ENCODE data around the gene FOXM1. TPM values are rescaled to one million over a fixed set of nuclear protein-coding genes. Genes with fewer than 3 reads are reported as not detected.

Gene FOXM1, protein sequence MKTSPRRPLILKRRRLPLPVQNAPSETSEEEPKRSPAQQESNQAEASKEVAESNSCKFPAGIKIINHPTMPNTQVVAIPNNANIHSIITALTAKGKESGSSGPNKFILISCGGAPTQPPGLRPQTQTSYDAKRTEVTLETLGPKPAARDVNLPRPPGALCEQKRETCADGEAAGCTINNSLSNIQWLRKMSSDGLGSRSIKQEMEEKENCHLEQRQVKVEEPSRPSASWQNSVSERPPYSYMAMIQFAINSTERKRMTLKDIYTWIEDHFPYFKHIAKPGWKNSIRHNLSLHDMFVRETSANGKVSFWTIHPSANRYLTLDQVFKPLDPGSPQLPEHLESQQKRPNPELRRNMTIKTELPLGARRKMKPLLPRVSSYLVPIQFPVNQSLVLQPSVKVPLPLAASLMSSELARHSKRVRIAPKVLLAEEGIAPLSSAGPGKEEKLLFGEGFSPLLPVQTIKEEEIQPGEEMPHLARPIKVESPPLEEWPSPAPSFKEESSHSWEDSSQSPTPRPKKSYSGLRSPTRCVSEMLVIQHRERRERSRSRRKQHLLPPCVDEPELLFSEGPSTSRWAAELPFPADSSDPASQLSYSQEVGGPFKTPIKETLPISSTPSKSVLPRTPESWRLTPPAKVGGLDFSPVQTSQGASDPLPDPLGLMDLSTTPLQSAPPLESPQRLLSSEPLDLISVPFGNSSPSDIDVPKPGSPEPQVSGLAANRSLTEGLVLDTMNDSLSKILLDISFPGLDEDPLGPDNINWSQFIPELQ
- polyA plus RNA-seq (ENCODE audit: insufficient read length) = 46.4 TPM
- long read RNA-seq, donor 1, partial matches to known transcripts = 5 of 8 reads
- long read RNA-seq, donor 1, other reads (novel, unspliced or antisense) = 0 of 8 reads
- long read RNA-seq, donor 2, partial matches to known transcripts = 39 of 42 reads
- long read RNA-seq, donor 2, other reads (novel, unspliced or antisense) = 0 of 42 reads
- long read RNA-seq, donor 3, partial matches to known transcripts = 0 of 4 reads
- long read RNA-seq, donor 3, other reads (novel, unspliced or antisense) = 0 of 4 reads
- long read RNA-seq, donor 4 = 0 reads
- long read RNA-seq, donor 5, partial matches to known transcripts = 0 of 3 reads
- long read RNA-seq, donor 5, other reads (novel, unspliced or antisense) = 0 of 3 reads
- long read RNA-seq, donor 6, partial matches to known transcripts = 0 of 1 reads
- long read RNA-seq, donor 6, other reads (novel, unspliced or antisense) = 0 of 1 reads
- long read RNA-seq, donor 7, partial matches to known transcripts = 8 of 32 reads
- long read RNA-seq, donor 7, other reads (novel, unspliced or antisense) = 23 of 32 reads
- long read RNA-seq, donor 8 = 0 reads

DNA sequence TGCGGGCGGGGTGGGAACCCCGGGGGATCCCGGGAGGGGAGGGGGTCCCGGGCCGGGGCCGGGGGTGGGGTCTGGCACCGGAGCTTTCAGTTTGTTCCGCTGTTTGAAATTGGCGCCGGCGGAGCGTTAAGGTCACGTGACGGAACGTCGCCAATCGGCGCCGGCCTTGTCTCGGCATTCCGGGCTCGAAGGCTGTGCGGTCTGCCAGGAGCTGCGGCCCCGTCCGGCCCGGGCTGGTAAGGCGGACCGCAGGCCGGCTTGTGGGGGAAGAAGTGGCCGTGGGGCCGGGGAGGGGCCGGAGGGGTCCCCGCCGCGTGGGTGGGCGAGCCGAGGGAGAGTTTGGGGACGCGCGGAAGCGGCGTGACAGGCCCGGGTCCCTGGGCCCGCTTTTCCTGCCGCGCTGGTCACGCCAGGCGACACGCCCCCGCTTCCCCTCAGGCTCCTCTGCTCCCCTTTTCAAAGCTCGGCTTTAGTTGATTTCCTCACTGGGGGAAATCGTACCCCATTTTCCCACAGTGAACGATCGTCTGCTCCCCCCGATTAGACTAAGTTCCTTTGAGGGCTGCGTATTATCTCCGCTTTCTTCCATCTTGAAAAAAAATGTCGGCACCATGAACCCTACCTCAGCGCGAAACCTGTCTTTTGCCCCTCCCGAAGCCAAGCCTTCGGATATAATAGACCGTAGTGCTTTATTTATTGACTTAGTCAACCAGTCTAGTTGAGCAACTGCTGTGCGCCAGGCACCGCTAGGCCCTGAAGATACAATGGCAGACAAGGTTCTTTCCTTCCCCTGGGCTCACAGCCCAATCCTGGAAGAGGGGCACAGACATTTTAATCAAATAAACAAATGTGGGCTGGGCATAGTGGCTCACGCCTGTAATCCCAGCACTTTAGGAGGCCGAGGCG is at the start of gene FOXM1, which contains the start of gene RHNO1:
FOXM1 (minus strand) TSS at position 128 of the 906 bp plus-strand sequence. CDS start 2,696 bp downstream, outside the sequence.
RHNO1 (plus strand) TSS at position 177 of the 906 bp plus-strand sequence. CDS start 8,144 bp downstream, outside the sequence.
- DNase-seq = peak; percentile 91

DNA sequence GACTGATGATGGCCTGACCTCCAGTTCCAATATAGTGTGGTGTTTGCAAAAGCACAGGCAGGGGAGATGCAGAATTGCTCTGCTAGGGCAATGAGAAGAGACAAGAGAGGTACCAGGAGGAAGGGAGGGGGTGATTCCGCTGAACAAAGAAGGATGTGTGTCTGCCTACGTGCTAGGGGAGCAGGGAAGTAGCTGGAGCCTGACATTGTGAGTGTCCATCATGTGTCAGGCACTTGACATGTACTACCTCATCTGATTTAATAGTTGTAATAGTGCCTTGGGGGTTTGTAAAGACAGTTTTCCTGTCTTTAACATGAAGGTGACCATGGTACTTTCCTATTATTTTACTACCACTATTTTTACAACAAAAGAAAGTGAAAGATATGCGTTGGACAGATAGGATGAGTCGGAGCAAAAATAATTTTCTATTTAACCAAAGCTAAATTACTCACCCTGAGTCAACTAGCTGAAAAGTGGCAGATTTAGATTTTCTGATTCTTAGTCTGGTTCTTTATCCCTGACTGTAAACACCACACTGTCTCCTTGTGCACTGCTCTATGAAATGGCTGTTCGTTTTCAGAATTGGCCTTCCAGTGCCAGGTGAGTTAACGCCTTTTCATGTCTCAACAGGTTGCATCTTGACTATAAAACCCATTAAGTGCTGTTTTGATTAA is 48.5 kb upstream of the FOXM1 start:
- no peak for DNase-seq

DNA sequence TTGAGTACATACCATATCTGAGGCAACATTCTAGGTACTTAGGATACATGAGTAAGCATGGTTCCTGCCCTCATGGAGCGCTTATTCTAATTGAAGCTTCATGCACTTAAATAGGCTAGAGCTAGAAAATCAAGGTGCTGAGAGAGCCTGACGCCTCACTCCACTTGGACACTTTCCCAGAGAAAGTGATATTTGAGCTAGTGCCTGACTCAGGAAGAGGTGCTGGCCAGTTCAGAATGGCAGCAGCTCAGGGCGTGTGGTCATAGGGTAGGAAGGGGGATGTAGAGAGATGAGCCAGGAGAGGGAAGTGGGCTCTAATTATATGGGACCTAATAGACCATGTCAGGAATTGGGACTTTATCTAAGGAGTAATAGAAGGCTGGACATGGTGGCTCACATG is 47.0 kb upstream of the FOXM1 start:
- no peak for DNase-seq

DNA sequence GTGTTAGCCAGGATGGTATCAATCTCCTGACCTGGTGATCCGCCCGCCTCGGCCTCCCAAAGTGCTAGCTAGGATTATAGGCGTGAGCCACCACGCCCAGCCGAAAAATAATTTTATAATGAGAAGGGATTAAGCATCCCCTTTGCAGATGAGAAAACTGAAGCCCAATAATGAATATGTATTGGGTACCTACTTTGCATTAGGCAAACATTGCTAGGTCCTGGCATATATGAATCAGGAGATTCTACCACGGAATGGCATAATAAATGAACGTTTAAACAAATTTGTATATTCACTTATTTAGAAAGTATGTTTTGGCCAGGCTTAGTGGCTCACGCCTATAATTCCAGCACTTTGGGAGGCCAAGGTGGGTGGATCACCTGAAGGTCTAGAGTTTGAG is 46.1 kb upstream of the FOXM1 start:
- DNase-seq = no peak

DNA sequence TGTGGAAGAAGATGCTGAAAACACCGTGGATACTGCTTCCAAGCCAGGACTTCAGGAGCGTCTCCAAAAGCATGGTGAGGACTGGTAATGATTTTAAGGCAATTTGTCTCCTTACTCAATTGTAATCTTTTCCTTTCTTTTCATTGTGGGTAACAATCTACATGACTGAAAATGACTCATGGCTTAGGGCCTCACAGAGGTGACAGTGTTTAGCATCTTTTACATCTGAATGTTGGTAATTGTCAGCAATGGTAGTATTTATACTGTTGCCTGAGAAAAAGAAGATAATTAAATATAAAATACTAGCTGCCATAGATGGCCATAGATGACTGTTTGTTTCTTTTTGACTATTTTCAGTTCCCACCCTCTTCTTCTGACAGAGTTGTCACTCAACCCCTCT is 45.4 kb upstream of the FOXM1 start:
- DNase-seq = no peak

DNA sequence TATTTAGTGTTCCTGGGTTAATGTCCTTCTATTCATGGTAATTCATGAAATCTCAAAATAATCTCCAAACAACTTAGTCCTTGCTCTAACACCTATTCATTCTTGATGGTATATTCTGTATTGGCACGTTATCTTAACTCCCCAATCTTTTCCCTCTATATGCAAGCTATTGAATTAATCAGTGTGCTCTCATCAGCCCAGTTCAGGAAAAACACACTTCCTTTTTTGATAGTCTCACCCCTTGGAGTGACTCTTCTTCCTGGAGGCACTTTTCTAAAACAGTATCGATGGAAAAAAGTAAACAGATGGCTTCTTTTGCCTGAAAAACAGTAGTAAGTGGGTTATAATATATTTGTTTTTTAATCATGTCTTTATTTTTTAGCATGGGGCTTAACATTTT is 42.3 kb upstream of the FOXM1 start:
- no peak for DNase-seq

DNA sequence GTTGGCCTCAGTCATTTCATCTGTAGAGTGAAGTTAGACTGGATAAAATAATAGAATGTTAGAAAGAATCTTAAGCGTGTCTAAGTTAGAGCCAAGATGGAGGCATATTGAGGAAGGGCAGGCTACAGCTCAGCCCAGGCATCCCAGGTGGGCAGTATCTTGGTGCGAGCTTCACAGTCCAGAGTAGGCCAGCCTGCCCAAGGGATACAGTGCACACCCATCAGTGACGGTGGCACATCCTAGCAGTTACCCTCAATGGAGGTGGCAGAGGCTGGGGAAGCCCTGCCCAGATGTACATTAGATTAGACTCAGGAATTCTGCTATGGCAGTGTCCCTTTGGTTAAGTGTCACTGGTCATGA is 35.2 kb upstream of the FOXM1 start:
- no peak for DNase-seq

DNA sequence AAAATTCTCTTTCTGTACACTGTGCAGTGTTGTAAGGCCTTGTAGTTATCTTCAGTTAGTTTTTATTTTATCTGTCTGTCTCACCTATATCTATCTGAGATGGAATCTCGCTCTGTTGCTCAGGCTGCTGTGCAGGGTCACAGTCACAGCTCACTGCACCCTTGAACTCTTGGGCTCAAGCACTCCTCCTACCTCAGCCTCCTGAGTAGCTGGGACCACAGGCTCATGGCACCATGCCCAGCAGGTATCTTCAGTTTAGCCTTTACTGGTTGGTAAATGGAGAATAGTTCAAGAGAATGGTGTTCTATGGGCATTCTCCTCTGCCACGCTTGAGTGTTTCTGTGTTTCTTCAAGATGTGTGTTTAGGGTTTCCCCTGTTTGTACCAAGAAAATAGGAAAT is 27.3 kb upstream of the FOXM1 start:
- no peak for DNase-seq

DNA sequence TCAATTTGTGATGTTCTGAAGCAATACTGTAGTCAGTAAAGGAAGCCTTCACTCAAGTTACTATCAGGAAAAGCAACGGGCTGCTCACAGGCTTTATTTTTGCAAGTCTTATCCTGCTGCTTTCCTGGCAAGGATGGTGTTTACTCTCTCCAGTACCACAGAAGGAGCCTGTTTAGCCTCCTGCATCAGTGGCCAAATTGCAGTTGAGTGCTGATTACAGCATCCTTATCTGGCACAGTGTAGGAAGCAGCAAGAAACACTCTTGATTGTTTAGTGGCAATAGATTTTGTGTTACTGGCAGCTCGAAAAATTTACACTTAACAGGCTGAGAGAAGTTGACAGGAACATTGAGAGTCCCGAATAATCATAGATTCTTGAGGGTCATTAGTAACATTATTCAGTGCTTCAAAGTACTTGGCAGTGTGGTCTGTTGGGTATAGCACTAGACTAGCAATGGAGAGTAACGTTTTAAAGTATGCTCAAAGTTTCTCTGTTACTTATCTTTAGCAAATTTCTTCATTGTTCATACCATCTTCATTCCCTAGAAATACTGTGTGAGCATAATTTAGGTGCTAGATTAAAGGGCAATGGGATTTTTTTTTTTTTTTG is 25.4 kb upstream of the FOXM1 start:
- DNase-seq = no peak

DNA sequence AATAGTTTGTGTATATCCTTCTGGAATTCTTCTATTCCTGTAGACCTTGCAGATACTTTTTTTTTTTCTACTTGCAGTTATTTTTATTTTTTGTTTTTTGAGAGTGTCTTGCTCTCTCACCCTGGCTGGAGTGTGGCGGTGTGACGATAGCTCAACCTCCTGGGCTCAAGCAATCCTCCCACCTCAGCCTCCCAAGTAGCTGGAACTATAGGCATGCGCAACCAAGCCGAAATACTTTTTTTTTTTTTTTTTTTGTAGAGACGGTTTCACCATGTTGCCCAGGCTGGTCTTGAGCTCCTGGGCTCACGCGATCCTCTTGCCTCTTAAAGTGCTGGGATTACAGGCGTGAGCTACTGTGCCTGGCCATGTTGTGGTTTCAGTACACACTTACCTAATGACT is 23.7 kb upstream of the FOXM1 start:
- DNase-seq = no peak

DNA sequence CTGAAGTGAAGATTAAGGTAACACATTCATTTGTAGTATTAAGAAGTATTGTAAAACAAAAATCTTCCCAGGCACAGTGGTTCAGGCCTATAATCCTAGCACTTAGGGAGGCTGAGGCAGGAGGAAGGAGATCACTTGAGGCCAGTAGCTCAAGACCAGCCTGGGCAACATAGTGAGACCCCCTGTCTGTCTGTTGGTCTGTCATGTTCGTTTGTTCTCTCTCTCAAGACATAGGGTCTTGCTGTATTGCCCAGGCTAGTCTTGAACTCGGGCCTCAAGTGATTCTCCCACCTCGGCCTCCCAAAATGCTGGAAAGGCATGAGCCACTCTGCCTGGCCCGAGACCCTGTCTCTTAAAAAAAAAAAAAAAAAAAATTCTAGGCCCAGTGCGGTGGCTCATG is 20.4 kb upstream of the FOXM1 start:
- DNase-seq = no peak

DNA sequence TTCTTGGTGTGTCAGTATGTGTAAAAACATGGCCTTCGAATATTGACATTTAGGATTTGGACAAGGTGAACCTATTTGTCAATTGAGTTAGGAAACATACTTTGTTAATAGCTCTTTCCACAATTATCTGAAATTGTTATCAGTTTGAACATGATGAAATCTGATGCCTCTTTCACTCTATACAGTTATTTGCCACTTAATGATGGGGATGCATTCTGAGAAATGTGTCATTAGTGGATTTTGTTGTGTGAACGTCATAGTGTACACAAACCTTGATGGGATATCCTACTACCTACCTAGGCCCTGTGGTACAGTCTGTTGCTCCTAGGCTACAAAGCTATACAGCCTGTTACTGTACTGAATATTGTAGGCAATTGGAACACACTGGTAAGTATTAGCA is 18.5 kb upstream of the FOXM1 start:
- DNase-seq = no peak

DNA sequence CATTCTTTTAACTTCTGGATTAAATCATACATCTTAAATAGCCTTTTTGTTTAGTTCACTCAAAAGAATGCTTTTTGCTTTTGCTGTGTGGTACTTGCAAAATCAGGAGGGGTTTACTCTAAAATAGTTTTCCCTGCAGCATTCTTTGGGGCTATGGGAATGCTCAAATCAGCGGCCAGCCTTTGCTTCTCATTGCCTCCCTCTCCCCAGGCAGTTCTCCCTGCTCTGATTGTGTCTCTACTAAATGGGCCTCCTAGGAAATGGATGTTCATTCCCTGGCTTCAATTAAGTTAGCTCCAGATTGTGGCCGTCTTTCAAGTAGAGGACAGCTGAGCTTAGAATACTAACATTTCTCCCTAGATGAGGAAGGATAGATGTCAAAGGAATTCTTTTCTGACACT is 18.1 kb upstream of the FOXM1 start:
- no peak for DNase-seq

DNA sequence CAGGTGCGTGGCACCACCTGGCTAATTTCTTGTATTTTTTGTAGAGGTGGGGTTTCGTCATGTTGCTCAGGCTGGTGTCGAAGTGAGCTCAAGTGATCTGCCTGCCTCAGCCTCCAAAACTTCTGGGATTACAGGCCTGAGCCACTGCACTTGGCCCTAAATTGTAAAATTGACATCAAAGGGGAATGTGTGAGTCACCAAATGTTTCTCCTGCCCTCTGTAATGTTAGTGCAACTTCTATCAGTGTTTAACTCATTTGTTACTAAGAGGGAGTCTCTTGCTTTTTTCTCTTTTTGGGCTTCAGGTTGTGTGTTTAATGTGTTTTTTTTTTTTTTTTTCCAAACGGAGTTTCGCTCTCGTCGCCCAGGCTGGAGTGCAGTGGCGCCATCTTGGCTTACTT is 16.0 kb upstream of the FOXM1 start:
- DNase-seq = no peak

DNA sequence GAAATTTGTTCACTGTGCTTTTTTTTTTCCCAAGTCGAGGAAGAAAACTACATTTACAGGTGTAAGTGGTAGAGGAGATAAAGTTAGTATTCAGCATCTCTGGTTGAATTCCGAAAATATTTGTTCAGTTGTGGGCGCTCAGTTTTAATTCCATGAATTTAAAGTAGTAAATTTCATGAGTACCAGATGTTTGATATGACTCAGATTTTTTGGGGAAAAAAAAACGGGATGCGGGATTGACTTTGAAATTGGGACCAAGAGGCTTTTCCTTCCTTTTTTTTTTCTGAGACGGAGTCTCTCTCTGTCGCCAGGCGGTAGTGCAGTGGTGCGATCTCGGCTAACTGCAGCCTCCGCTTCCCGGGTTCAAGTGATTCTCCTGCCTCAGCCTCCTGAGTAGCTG is 15.3 kb upstream of the FOXM1 start:
- no peak for DNase-seq

DNA sequence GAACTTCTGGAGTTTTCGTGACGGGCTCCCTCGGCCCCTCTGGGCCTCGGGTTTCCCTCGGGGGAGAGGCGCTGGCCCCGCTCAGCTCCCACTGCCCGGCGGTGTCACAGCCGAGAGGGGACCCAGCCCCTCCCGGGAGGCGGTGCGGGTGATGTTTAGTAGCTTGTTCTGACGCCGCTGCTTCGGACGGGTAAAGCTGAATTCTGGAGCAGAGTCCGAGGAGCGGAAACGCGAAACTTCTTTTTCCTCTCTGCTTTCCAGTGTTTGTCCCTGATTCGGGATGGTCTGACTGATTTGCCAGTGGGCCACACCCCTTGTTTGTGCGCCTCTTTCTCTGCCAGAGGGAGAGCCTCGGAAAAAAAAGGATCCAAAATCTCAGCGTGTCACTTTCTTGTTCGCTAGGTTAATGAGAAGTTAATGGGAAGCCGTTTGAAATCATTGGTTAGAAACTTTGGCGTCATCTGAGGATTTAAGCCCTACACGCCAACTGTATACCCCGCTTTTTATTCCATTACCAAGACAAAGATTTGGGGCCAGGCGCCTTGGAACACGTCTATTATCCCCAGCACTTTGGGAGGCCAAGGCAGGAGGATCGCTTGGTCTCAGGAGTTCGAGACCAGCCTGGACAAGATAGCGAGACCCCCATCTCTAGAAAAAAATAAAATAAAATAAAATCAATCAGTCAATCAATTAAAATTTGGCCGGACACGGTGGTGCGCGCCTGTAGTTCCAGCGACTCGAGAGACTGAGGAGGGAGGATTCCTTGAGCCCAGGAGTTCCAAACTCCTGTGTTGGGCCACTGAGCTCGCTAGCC is 14.5 kb upstream of the FOXM1 start:
- DNase-seq = peak; percentile 67

DNA sequence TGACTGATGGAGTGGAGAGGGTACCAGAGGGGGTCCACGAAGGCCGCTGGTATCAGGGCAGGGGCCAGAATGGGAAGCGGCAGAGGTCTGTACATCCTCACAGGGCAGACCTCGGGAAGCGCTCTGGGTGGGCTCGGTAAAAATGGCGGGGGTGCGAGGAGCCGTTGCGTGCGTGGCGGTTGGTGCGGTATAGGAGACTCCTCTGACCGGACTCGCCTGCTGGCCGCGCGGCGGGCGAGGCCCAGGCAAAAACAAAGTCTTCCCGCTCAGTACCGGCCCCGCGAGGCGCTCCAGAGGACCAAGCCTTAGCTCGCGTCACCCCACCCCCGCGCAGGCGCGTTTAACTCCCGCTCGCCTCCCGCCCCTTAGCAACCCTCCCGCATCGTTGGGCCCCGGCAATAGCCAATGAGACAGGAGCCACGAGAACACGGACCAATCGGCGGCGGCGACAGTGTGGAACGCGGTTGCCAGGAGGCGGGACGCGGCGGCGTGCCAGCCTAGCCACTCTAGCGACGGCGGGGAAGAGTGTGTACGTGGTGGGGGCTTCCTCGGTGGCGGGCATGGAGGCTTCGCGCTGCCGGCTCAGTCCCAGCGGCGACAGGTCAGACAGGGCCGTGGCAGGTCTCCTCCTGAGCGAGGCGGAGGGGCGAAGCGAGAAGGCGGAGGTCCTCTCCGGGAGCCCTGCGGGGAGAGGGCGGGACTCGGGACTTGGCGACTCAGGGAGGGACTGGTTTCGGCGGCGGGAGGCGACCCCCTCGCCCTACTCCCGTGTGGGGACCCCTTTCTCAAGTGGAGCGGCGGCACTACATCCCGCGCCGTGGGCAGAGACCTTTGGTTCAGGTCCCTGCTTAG is 13.6 kb upstream of the FOXM1 start, which contains the start of gene TULP3:
TULP3 (plus strand) TSS at position 504 of the 852 bp plus-strand sequence; CDS start at position 561, 57 bp downstream.
- peak; percentile 97 for DNase-seq

DNA sequence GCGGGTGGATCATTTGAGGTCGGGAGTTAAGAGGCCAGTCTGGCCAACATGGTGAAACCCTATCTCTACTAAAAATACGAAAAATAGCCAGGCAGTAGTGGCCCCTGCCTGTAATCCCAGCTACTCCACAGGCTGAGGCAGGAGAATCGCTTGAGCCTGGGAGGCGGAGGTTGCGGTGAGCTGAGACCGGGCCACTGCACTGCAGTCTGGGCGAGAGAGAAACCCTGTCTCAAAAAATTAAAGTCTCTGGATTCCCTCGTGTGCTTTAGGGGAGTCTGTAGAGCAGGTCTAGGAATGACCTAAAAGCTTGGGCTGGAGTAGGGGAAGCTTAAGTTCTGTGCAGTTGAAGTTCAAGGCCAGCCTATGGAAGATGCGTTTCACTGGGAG is 13.0 kb upstream of the FOXM1 start:
- no peak for DNase-seq

Data from left kidney (tissue), 8 donors.